GM12874 (cell line): ENCODE measurements around the gene ST3GAL3.

Experiments
- TF ChIP-seq, protein P1 (sequence below): IDR thresholded peaks from 2 replicates; pipeline ENCODE4 v1.5.1; 2011; ENCODE audit warnings: low read depth, mild to moderate bottlenecking, control low read depth, low read length, moderate library complexity; ENCODE audit not compliant: insufficient read depth

Gene ST3GAL3

DNA sequence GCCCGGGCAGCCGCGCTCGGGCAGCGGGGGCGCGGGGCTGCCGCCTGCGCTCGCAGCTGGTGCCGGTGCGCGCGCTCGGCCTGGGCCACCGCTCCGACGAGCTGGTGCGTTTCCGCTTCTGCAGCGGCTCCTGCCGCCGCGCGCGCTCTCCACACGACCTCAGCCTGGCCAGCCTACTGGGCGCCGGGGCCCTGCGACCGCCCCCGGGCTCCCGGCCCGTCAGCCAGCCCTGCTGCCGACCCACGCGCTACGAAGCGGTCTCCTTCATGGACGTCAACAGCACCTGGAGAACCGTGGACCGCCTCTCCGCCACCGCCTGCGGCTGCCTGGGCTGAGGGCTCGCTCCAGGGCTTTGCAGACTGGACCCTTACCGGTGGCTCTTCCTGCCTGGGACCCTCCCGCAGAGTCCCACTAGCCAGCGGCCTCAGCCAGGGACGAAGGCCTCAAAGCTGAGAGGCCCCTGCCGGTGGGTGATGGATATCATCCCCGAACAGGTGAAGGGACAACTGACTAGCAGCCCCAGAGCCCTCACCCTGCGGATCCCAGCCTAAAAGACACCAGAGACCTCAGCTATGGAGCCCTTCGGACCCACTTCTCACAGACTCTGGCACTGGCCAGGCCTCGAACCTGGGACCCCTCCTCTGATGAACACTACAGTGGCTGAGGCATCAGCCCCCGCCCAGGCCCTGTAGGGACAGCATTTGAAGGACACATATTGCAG lies 229.3 kb downstream of the ST3GAL3 start:
- TF ChIP-seq, protein P1, sequence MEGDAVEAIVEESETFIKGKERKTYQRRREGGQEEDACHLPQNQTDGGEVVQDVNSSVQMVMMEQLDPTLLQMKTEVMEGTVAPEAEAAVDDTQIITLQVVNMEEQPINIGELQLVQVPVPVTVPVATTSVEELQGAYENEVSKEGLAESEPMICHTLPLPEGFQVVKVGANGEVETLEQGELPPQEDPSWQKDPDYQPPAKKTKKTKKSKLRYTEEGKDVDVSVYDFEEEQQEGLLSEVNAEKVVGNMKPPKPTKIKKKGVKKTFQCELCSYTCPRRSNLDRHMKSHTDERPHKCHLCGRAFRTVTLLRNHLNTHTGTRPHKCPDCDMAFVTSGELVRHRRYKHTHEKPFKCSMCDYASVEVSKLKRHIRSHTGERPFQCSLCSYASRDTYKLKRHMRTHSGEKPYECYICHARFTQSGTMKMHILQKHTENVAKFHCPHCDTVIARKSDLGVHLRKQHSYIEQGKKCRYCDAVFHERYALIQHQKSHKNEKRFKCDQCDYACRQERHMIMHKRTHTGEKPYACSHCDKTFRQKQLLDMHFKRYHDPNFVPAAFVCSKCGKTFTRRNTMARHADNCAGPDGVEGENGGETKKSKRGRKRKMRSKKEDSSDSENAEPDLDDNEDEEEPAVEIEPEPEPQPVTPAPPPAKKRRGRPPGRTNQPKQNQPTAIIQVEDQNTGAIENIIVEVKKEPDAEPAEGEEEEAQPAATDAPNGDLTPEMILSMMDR, result no peak

- TF ChIP-seq, protein P1, result no peak
These were observed 230.0 kb downstream of the ST3GAL3 start for GRCh38 chr1:43937179-43937865.

- TF ChIP-seq, protein P1, result no peak
These were observed 231.0 kb downstream of the ST3GAL3 start for GRCh38 chr1:43938383-43938782.

- TF ChIP-seq, protein P1, result no peak
These were observed 231.7 kb downstream of the ST3GAL3 start for GRCh38 chr1:43938892-43939587.

- TF ChIP-seq, protein P1, result no peak
These were observed 235.1 kb downstream of the ST3GAL3 start for GRCh38 chr1:43942411-43942810.

DNA sequence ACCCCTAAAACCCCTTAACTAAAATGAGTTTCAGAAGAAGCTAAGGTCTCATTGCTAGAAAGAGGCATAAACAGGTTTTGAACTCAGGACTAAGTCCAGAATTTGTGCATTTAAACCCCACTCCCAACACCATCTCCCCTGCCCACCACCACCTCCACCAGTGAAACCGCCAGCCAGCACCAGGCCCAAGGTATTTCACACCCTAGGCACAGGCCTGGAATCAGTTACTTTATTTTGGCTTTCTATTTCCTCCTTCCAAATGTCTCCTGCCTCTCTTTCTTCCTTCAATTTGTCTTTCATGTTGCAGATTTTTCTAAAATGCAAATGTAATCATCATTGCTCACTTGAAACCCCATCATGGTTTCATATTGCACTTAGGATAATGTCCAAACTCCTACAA lies 237.5 kb downstream of the ST3GAL3 start:
- TF ChIP-seq, protein P1, result no peak

- TF ChIP-seq, protein P1, result no peak
These were observed 238.4 kb downstream of the ST3GAL3 start for GRCh38 chr1:43945674-43946235.
